ENCODE results near the gene RRN3. TPM values are rescaled to one million over a fixed set of nuclear protein-coding genes. Genes with fewer than 3 reads are reported as not detected.
"Not testable (repeated sequence)": the region's sequence is repeated elsewhere in the genome, so short reads cannot be mapped to it uniquely, and the experiment has no call there.

RRN3 gene
- polyA plus RNA-seq, 2 of the 4 experiments (the other 2 are of a cell fraction): 34.0 to 95.7 TPM

- H3K4me2 ChIP-seq; ATAC-seq; FAIRE-seq; CTCF ChIA-PET; H3K9me3 ChIP-seq; POLR2A ChIA-PET; H3K4me3 ChIP-seq; H3K27ac ChIP-seq; H3K4me1 ChIP-seq; DNase-seq (ENCODE audit: low read depth in 1 of 2, low spot score in 1 of 2): not testable (repeated sequence)
- TF ChIP-seq MAFK (IDR thresholded peaks at IDR 0.05; ENCODE audit: partially characterized antibody): peak; percentile 48
- 87% methylated on average over 3 of the region's 3 CpGs for WGBS (ENCODE audit: missing lambda C conversion rate)
Observed at GRCh38 chr16:15015671-15016070, 78.4 kb downstream of the RRN3 start.

DNA sequence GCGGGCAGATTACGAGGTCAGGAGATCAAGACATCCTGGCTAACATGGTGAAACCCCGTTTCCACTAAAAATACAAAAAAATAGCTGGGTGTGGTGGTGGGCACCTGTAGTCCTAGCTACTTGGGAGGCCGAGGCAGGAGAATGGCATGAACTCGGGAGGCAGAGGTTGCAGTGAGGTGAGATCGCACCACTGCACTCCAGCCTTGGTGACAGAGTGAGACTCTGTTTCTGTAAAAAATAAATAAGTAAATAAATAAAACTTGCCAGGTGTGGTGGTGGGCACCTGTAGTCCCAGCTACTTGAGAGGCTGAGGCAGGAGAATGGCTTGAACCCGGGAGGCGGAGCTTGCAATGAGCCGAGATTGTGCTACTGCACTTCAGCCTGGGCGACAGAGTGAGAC is 81.1 kb downstream of the RRN3 start:
- FAIRE-seq; H3K4me2 ChIP-seq; POLR2A ChIA-PET; H3K4me1 ChIP-seq; DNase-seq (ENCODE audit: low read depth in 1 of 2, low spot score in 1 of 2); H3K9me3 ChIP-seq; CTCF ChIA-PET; H3K4me3 ChIP-seq; H3K27ac ChIP-seq; ATAC-seq: not testable (repeated sequence)
- 91% methylated on average over 10 of the region's 10 CpGs for WGBS (ENCODE audit: missing lambda C conversion rate)

Small RNAs within 50 kb of the gene (small RNA-seq; reads per million reads assigned to genes)
- gene MIR1972-1: 0 reads per million in 6 experiments

Other genes with a start within 250 kb of the RRN3 start
- gene NPIPA1, start 156.8 kb downstream of the RRN3 start, polyA plus RNA-seq (2011; rRNA removed): 55.6 and 62.7 TPM in 2 replicates
- 55.4 to 61.2 TPM (median 59.9 TPM) in 3 replicates for gene NPIPA1, start 156.8 kb downstream of the RRN3 start, polyA plus RNA-seq (2017; fragmentation: RNase III; extraction: RNeasy Plus Mini Kit Qiagen cat#74134 plus additional on column Dnase treatment)
- 73.9 and 97.2 TPM in 2 replicates for gene PDXDC1, start 119.2 kb downstream of the RRN3 start, polyA plus RNA-seq (2011; rRNA removed)
- 71.4 to 78.2 TPM (median 71.7 TPM) in 3 replicates for gene PDXDC1, start 119.2 kb downstream of the RRN3 start, polyA plus RNA-seq (2017; fragmentation: RNase III; extraction: RNeasy Plus Mini Kit Qiagen cat#74134 plus additional on column Dnase treatment)
- gene NTAN1, start 38.2 kb downstream of the RRN3 start, polyA plus RNA-seq (2011; rRNA removed): 44.1 and 48.2 TPM in 2 replicates
- 38.8 to 45.5 TPM (median 42.1 TPM) in 3 replicates for gene NTAN1, start 38.2 kb downstream of the RRN3 start, polyA plus RNA-seq (2017; fragmentation: RNase III; extraction: RNeasy Plus Mini Kit Qiagen cat#74134 plus additional on column Dnase treatment)